HK-2 (cell line): ENCODE data around the gene VAPB.
"Not testable (repeated sequence)": the region's sequence is repeated elsewhere in the genome, so short reads cannot be mapped to it uniquely, and the experiment has no call there.

Source experiments
- DNase-seq: peaks from one replicate; pipeline ENCODE4 v3.0.0-alpha.2; 2018; ENCODE audit not compliant: unreplicated experiment

VAPB gene, protein sequence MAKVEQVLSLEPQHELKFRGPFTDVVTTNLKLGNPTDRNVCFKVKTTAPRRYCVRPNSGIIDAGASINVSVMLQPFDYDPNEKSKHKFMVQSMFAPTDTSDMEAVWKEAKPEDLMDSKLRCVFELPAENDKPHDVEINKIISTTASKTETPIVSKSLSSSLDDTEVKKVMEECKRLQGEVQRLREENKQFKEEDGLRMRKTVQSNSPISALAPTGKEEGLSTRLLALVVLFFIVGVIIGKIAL

DNA sequence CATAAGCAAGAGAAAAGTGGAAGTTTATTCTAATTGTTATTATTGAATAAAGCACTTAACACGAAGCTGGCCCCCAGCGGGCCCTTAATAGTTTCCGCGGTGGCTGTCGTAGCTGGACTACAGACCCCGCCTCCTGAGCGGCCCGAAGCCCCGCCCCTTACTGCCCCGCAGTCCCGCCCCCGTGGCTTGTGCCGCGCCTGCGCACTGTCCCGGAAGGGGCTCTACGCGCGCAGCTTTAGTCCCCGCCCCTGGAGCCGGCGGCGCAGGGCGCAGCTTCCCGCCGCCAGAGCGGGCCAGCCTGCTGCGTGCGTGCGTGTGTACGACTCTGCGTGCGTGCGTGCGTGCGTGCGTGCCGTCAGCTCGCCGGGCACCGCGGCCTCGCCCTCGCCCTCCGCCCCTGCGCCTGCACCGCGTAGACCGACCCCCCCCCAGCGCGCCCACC is at the start of gene VAPB:
Gene VAPB, plus strand, starts transcription at position 348 of the 442 bp plus-strand sequence. CDS start 231 bp downstream, outside the sequence.
- DNase-seq: peak; percentile 99

DNA sequence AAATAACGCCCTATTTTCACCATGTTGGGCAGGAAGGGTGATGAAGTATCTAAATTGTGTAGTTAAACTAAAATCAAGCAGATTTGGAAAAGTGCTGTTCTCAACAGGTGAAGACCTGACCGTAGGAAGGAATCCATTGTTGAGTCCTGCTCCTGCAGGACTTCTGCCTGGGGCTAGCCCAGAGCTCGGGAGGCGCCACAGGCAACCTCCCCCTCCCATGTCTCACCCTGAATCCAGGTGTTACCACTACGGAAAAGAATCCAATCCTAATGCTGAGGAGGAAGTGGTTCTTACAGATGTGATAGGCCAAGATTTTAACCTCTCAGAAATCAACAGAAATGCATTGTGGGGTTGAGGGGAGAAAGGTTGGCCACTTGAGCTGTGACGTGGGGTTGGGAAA is 49.3 kb upstream of the VAPB start:
- DNase-seq: no peak

DNA sequence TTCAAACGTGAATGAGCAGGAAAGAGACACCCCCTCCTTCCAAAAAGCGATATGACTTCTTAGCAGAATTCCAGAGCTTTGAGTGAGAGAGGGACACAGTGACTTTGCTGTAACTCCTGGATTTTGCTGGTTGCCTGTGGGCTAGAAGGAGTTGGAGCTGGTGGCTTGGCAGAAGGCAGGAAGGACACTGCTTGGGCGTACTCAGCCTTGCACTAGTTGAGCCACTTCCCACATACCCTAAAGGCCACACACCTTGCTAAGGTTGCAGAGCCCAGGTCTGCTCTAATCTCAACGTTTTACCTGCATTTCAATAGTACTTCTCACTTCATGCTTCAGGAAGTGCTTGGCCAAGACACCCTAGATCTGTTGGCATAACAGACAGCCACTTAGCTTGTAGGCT is 48.9 kb upstream of the VAPB start:
- no peak for DNase-seq

DNA sequence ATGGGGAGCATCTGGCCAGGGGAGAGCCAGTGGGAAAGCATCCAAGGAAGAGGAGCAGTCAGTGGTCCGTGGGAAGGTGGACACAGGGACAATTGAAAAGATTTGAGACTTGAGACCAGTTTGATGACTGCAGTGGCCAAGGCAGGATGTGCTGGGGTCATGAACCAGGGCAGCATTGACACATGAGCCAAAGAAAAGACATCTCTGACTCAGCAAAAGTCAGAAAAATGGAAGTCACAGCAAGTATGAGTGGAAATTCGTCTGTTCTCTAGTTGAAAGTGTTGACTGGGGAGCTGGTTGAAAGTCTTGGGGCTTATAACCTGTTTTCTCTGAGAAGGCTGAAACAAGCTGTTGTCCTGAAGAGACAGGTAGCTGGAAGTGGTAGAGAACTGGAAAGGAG is 48.2 kb upstream of the VAPB start:
- DNase-seq: no peak

GRCh38 chr20:58342104-58342945 is 46.7 kb upstream of the VAPB start:
- DNase-seq: no peak

GRCh38 chr20:58344741-58345140 is 44.3 kb upstream of the VAPB start:
- no peak for DNase-seq

DNA sequence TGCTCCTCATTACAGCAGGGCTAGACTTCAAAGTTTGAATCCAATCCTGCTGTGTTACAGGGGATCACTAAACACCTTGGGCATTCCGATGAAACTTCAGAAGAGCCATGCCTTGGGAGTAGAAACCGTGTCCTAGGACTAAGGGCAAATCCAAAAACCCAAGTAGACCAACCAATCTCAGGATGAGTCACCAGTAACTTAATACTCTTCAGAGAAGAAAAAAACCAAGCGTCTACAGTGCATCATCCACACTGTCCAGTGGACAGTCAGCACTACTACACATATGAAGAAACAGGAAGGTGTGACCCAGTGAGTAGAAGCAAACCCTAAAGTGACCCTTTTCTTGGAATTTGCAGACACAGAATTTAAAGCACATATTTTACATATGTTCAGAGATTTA is 39.5 kb upstream of the VAPB start:
- DNase-seq: peak; percentile 10

DNA sequence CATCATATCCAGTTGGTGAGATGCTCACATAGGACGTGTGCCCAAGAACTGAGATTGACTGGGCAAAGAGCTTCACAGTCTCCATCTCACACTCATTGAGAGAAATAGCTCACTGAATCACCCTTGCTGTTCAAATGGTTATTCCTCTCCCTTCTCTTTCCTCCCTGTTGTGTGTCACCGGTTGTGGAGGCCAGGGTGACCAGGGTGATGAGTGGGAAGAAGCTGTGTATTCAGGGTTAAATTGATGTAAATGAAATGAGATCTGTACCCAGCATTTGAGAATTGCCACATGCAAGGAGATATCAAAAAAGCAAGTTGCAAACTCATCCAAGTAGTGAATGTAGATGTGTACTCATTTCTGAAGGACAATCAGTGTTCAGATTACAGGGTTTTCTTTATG is 36.6 kb upstream of the VAPB start:
- no peak for DNase-seq

- DNase-seq: no peak
Observed at GRCh38 chr20:58359441-58359840, 29.6 kb upstream of the VAPB start.

DNA sequence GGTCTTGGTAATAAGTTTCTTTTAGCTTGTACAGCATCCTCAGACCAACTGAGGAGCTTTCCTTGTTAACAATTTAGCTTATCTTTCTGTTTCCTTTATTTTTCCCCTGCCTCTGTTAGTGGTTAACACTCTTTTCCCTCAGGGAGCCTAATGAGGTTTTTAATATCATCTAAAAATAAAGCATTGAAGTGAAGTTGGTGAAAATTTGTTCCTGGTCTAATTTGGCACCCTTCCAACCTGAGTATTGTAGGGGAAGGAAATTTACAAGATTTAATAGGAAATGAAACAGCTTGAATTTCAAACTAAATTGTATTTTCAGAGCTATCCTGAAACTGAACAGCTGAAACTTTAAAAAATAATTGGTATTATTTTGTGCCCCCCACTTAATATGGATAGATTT is 28.1 kb upstream of the VAPB start:
- no peak for DNase-seq

- no peak for DNase-seq
Observed at GRCh38 chr20:58361481-58362205, 27.4 kb upstream of the VAPB start.

DNA sequence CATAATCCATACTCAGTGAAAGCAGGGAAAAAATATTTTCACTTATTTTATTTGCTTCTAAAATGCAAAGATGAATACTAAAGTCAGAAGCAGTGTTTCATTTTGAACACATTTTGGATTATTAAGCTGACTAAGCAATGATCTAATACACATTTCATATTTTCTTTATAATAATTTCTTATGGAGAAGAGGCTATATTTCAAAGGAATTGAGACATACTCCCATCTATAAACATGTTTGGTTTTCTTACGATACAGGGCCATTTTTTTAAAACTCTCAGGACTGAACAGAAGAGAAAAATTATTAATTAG is 26.9 kb upstream of the VAPB start:
- no peak for DNase-seq

DNA sequence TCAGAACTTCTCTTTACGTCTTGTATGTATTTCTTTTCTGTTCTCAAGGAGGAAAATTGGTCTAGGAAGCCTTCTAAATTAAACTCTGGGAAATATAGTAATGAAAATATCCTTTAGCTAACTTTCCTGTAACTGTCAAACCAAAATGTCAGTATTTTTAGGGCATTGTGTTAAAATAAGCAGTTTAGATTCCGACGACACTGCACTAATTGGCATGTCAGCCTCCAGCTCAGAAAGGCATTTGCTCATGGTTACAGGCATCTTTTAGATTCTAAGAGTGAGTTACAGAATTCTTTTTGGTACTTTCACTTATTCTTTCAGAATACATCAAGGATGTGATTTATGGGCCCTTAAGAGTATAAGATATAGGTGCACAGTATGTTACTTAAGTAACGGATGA is 26.1 kb upstream of the VAPB start:
- DNase-seq: no peak

GRCh38 chr20:58366866-58367265 is 22.2 kb upstream of the VAPB start:
- DNase-seq: no peak

DNA sequence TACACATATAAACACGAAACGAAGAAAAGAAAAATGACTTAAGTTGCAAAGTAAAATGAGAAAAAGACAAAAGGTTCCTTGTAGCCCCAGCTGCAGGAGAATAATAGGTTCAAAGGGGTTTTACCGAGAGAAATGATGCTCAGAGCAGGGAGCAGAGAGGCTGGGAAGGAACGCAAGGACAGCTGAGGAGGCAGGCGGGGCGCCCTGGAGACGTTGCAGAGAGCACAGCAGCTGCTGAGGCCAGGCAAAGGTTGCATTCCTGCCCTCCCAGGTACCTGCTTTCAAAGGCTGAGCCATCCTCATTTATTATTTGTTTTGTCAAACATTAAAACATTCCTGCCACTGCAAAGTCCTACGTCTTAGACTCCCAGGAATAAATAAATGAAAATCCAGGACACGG is 16.2 kb upstream of the VAPB start:
- DNase-seq: no peak

GRCh38 chr20:58373296-58373695 is 15.7 kb upstream of the VAPB start:
- DNase-seq: not testable (repeated sequence)

GRCh38 chr20:58374027-58374850 is 14.8 kb upstream of the VAPB start:
- no peak for DNase-seq

GRCh38 chr20:58374906-58375758 is 13.9 kb upstream of the VAPB start:
- no peak for DNase-seq

DNA sequence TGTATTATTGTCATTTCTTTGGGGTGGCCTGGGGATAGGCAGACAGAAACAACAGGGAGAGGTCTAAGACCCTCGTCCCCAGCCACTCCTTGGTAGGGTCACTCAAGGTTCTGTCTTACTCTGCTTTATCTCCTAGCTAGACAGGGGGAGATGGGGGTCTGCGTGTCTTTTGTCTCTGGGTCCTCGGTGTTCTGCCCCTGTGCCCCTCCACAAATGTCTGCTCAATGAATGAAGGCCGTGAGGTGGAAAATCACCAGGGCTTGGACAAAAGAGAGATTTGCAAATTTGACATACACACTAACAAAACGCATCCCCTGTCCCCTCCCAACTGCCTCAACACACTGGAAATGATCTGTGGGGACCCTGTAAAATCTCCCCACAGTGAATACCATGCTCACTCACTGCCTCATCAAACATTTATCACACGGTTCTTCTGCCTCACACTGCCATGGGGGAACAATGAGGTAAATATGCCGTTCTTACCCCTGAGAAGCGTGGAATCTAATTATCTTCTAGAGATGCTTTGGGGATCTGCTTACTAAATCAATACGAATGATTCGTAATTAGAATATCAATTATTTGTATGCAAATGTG is 13.2 kb upstream of the VAPB start:
- DNase-seq: no peak

DNA sequence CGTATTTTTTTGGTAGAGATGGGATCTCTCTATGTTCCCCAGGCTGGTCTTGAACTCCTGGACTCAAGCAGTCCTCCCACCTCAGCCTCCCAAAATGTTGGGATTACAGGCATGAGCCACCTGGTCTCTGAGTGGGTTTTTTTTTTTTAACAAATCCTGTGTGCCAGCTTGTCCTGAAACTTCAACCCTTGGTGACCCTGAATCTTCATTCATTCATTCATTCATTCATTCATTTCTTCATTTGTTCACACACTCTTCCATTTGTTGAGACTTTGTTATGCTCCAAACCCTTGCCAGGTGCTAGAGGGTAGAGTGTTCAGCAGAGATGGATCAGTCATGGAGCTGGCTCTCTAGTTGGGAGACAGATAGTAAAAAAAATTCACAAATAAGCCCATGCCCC is 12.0 kb upstream of the VAPB start:
- no peak for DNase-seq
